Stimulated activated naive CD8-positive, alpha-beta T cell treated with anti-CD3 and anti-CD28 coated beads, Interleukin-15, amount 100 ng/mL, for 72 hours (primary cell): ENCODE data around the gene DLGAP1.

Experiments used
- ATAC-seq: fragments of 150-1000 bp; cut with Tn5 transposase; 2 replicates; pipeline ENCODE4 v1.10.0; 2021; ENCODE audit warnings: mild to moderate bottlenecking, moderate library complexity
- DNase-seq, 2 donors: peaks; one replicate each; pipeline ENCODE4 v3.0.0; 2021 to 2022
- H3K27ac Mint-ChIP-seq, 2 donors: one replicate each; pipeline ENCODE4 v1.8.0; 2022; ENCODE audit warnings: mild to moderate bottlenecking in 2 of 2, mixed read lengths in 2 of 2, moderate library complexity in 2 of 2
- H3K27me3 Mint-ChIP-seq: one replicate; pipeline ENCODE4 v1.8.0; 2022; ENCODE audit warnings: mixed read lengths
- H3K4me1 Mint-ChIP-seq: one replicate; pipeline ENCODE4 v1.8.0; 2022; ENCODE audit warnings: mild to moderate bottlenecking, mixed read lengths
- H3K4me3 Mint-ChIP-seq, 2 donors: one replicate each; pipeline ENCODE4 v1.8.0; 2022; ENCODE audit warnings: mild to moderate bottlenecking in 2 of 2, mixed read lengths in 2 of 2, moderate library complexity in 1 of 2
- H3K9me3 Mint-ChIP-seq, 2 donors: one replicate each; pipeline ENCODE4 v1.8.0; 2022; ENCODE audit warnings: mixed read lengths in 2 of 2

Gene DLGAP1

GRCh38 chr18:3972291-3972930 lies 482.7 kb downstream of the DLGAP1 start:
- no peaks in the 10 kb centered on the region for H3K9me3 Mint-ChIP-seq
- no peak overlapping the region for H3K4me3 Mint-ChIP-seq
- DNase-seq (no peak), ATAC-seq (no peak)
- H3K27ac Mint-ChIP-seq, result no peak overlapping the region
- no peaks in the 10 kb centered on the region for H3K4me1 Mint-ChIP-seq
- H3K27me3 Mint-ChIP-seq, result no peaks in the 10 kb centered on the region

GRCh38 chr18:3970929-3971328 lies 484.2 kb downstream of the DLGAP1 start:
- ATAC-seq (no peak), DNase-seq (no peak)
- no peak overlapping the region for H3K27ac Mint-ChIP-seq
- no peaks in the 10 kb centered on the region for H3K4me1 Mint-ChIP-seq
- H3K9me3 Mint-ChIP-seq, result no peaks in the 10 kb centered on the region
- no peak overlapping the region for H3K4me3 Mint-ChIP-seq
- H3K27me3 Mint-ChIP-seq, result peaks cover 9% of the 10 kb centered on the region

GRCh38 chr18:3967359-3968180 lies 487.5 kb downstream of the DLGAP1 start:
- no peak overlapping the region for H3K27ac Mint-ChIP-seq
- ATAC-seq (no peak), DNase-seq (no peak)
- no peak overlapping the region for H3K4me3 Mint-ChIP-seq
- H3K27me3 Mint-ChIP-seq, result peaks cover 17% of the 10 kb centered on the region
- H3K9me3 Mint-ChIP-seq, result no peaks in the 10 kb centered on the region
- H3K4me1 Mint-ChIP-seq, result no peaks in the 10 kb centered on the region

GRCh38 chr18:3966642-3967358 lies 488.3 kb downstream of the DLGAP1 start:
- peaks cover 22% of the 10 kb centered on the region for H3K27me3 Mint-ChIP-seq
- no peak overlapping the region for H3K27ac Mint-ChIP-seq
- no peak overlapping the region for H3K4me3 Mint-ChIP-seq
- no peaks in the 10 kb centered on the region for H3K4me1 Mint-ChIP-seq
- ATAC-seq (no peak), DNase-seq (no peak)
- H3K9me3 Mint-ChIP-seq, result no peaks in the 10 kb centered on the region

- H3K27ac Mint-ChIP-seq, result no peak overlapping the region
- H3K4me3 Mint-ChIP-seq, result no peak overlapping the region
- ATAC-seq (no peak), DNase-seq (no peak)
- H3K4me1 Mint-ChIP-seq, result no peaks in the 10 kb centered on the region
- peaks cover 22% of the 10 kb centered on the region for H3K27me3 Mint-ChIP-seq
- no peaks in the 10 kb centered on the region for H3K9me3 Mint-ChIP-seq
These were observed 488.9 kb downstream of the DLGAP1 start for GRCh38 chr18:3966246-3966641.

GRCh38 chr18:3960977-3961376 lies 494.1 kb downstream of the DLGAP1 start:
- no peak for DNase-seq
- Mint-ChIP-seq H3K9me3 (no peaks in the 10 kb centered on the region), H3K4me3 (no peak overlapping the region), H3K27me3 (peaks cover 20% of the 10 kb centered on the region), H3K4me1 (no peaks in the 10 kb centered on the region), H3K27ac (no peak overlapping the region)
- peak; percentile 18 for ATAC-seq

- H3K27me3 Mint-ChIP-seq, result peaks cover 24% of the 10 kb centered on the region
- ATAC-seq (no peak), DNase-seq (no peak)
- H3K27ac Mint-ChIP-seq, result no peak overlapping the region
- no peaks in the 10 kb centered on the region for H3K4me1 Mint-ChIP-seq
- H3K4me3 Mint-ChIP-seq, result no peak overlapping the region
- no peaks in the 10 kb centered on the region for H3K9me3 Mint-ChIP-seq
These were observed 495.0 kb downstream of the DLGAP1 start for GRCh38 chr18:3960142-3960541.

GRCh38 chr18:3952031-3952430 lies 503.1 kb downstream of the DLGAP1 start:
- DNase-seq, result no peak
- Mint-ChIP-seq H3K4me3 (no peak overlapping the region), H3K4me1 (no peaks in the 10 kb centered on the region), H3K27ac (no peak overlapping the region), H3K27me3 (peaks cover 20% of the 10 kb centered on the region), H3K9me3 (no peaks in the 10 kb centered on the region)
- ATAC-seq, result no peak

GRCh38 chr18:3950668-3951404 lies 504.3 kb downstream of the DLGAP1 start:
- no peak for DNase-seq
- no peak overlapping the region for H3K4me3 Mint-ChIP-seq
- no peak for ATAC-seq
- H3K27ac Mint-ChIP-seq, result no peak overlapping the region
- H3K9me3 Mint-ChIP-seq, result no peaks in the 10 kb centered on the region
- H3K4me1 Mint-ChIP-seq, result no peaks in the 10 kb centered on the region
- peaks cover 11% of the 10 kb centered on the region for H3K27me3 Mint-ChIP-seq

GRCh38 chr18:3948958-3949357 lies 506.1 kb downstream of the DLGAP1 start:
- ATAC-seq, result no peak
- no peaks in the 10 kb centered on the region for H3K27me3 Mint-ChIP-seq
- no peaks in the 10 kb centered on the region for H3K9me3 Mint-ChIP-seq
- no peak for DNase-seq
- H3K27ac Mint-ChIP-seq, result no peak overlapping the region
- H3K4me1 Mint-ChIP-seq, result no peaks in the 10 kb centered on the region
- no peak overlapping the region for H3K4me3 Mint-ChIP-seq

- Mint-ChIP-seq H3K4me1 (no peaks in the 10 kb centered on the region), H3K9me3 (no peaks in the 10 kb centered on the region), H3K27me3 (no peaks in the 10 kb centered on the region), H3K27ac (no peak overlapping the region), H3K4me3 (no peak overlapping the region)
- no peak for ATAC-seq
- no peak for DNase-seq
These were observed 507.7 kb downstream of the DLGAP1 start for GRCh38 chr18:3947383-3947782.

GRCh38 chr18:3935305-3935704 lies 519.8 kb downstream of the DLGAP1 start:
- Mint-ChIP-seq H3K4me1 (no peaks in the 10 kb centered on the region), H3K4me3 (no peak overlapping the region), H3K9me3 (peaks cover 9 to 10% of the 10 kb centered on the region in 2 donors), H3K27ac (no peak overlapping the region), H3K27me3 (no peaks in the 10 kb centered on the region)
- DNase-seq, result no peak
- no peak for ATAC-seq

GRCh38 chr18:3932276-3932675 lies 522.8 kb downstream of the DLGAP1 start:
- H3K4me3 Mint-ChIP-seq, result no peak overlapping the region
- DNase-seq (no peak), ATAC-seq (no peak)
- no peaks in the 10 kb centered on the region for H3K9me3 Mint-ChIP-seq
- no peak overlapping the region for H3K27ac Mint-ChIP-seq
- H3K4me1 Mint-ChIP-seq, result no peaks in the 10 kb centered on the region
- no peaks in the 10 kb centered on the region for H3K27me3 Mint-ChIP-seq

GRCh38 chr18:3931542-3932112 lies 523.5 kb downstream of the DLGAP1 start:
- no peaks in the 10 kb centered on the region for H3K4me1 Mint-ChIP-seq
- H3K9me3 Mint-ChIP-seq, result no peaks in the 10 kb centered on the region
- H3K27ac Mint-ChIP-seq, result no peak overlapping the region
- DNase-seq (no peak), ATAC-seq (no peak)
- no peak overlapping the region for H3K4me3 Mint-ChIP-seq
- no peaks in the 10 kb centered on the region for H3K27me3 Mint-ChIP-seq

- DNase-seq (no peak), ATAC-seq (no peak)
- H3K27me3 Mint-ChIP-seq, result no peaks in the 10 kb centered on the region
- H3K9me3 Mint-ChIP-seq, result no peaks in the 10 kb centered on the region
- no peak overlapping the region for H3K4me3 Mint-ChIP-seq
- H3K27ac Mint-ChIP-seq, result no peak overlapping the region
- no peaks in the 10 kb centered on the region for H3K4me1 Mint-ChIP-seq
These were observed 524.1 kb downstream of the DLGAP1 start for GRCh38 chr18:3931013-3931315.
